Uterus (tissue), 2 donors: Measurements from ENCODE around the gene PC.

Experiments used
- POLR2A ChIP-seq, 2 donors: fragments of 450-650 bp; IDR thresholded peaks; one replicate each; pipeline ENCODE4 v1.6.1; 2016; ENCODE audit warnings: antibody characterized with exemption in 2 of 2, mild to moderate bottlenecking in 1 of 2, moderate library complexity in 1 of 2
- TF ChIP-seq, protein P1 (sequence below), 4 experiments: fragments of 200-600 bp in 2 of 4; fragments of 450-650 bp in 2 of 4; sonication (generic) in 2 of 4; IDR thresholded peaks; one replicate each; pipeline ENCODE4 v1.5.1; 2016 to 2019; ENCODE audit warnings: antibody characterized with exemption in 4 of 4, mild to moderate bottlenecking in 2 of 4, moderate library complexity in 1 of 4

DNA sequence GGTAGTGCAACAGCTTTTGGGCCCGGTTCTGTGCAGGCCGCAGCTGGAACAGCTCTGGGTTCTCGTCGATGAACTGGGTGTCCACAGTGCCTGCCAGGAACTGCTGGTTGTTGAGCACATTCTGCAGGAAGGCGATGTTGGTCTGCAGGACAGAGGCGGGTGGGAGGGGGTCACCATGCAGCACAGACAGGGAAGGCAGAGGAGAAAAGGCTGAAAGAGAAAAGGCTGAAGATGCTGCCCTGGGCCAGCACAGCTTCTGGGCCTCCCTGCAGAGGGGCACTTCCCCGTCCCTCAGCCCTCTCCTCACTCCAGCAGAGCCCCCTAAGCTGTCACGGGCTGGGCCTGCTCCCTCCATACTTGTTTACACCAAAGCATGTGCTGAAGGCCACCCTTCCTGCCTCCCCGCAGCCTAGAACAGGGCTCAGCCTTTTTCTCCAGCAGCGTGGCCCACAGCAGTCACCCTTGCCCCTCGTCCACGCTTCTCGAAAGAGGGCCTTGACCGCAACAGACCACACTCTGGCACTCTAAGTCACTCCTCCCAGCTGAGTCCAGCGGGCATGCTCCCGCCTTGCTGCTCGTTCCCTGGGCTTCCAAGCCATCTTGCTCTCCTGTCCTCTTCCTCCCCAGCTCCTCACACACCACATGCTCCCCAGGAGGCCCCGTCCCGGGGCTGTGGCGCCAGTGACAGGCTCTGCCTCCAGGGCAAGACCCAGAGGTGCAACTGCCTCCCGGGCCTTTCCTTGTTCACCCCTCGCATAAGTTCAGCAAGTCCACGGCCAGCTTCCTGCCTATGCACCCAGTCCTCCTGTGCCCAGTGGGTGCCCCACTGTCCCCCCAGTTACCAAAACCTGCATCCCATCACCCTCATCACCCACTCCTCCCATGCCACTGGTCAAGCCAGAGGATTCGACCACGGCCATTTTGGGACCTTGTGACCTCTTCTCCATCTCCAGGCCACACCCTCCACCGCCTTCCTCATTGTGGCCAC is 104.6 kb downstream of the PC start:
- TF ChIP-seq, protein P1, sequence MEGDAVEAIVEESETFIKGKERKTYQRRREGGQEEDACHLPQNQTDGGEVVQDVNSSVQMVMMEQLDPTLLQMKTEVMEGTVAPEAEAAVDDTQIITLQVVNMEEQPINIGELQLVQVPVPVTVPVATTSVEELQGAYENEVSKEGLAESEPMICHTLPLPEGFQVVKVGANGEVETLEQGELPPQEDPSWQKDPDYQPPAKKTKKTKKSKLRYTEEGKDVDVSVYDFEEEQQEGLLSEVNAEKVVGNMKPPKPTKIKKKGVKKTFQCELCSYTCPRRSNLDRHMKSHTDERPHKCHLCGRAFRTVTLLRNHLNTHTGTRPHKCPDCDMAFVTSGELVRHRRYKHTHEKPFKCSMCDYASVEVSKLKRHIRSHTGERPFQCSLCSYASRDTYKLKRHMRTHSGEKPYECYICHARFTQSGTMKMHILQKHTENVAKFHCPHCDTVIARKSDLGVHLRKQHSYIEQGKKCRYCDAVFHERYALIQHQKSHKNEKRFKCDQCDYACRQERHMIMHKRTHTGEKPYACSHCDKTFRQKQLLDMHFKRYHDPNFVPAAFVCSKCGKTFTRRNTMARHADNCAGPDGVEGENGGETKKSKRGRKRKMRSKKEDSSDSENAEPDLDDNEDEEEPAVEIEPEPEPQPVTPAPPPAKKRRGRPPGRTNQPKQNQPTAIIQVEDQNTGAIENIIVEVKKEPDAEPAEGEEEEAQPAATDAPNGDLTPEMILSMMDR (IDR thresholded peaks at IDR 0.05) = no peak
- no peak for TF ChIP-seq POLR2A (IDR thresholded peaks at IDR 0.05)
